Measurements from ENCODE around the gene CDADC1. TPM values are rescaled to one million over a fixed set of nuclear protein-coding genes. Genes with fewer than 3 reads are reported as not detected.

Gene CDADC1
- total and polyA plus RNA-seq, 2 donors (not counting 1 experiment from before 2014, with no cell fraction given) = 6.1 to 6.6 TPM

DNA sequence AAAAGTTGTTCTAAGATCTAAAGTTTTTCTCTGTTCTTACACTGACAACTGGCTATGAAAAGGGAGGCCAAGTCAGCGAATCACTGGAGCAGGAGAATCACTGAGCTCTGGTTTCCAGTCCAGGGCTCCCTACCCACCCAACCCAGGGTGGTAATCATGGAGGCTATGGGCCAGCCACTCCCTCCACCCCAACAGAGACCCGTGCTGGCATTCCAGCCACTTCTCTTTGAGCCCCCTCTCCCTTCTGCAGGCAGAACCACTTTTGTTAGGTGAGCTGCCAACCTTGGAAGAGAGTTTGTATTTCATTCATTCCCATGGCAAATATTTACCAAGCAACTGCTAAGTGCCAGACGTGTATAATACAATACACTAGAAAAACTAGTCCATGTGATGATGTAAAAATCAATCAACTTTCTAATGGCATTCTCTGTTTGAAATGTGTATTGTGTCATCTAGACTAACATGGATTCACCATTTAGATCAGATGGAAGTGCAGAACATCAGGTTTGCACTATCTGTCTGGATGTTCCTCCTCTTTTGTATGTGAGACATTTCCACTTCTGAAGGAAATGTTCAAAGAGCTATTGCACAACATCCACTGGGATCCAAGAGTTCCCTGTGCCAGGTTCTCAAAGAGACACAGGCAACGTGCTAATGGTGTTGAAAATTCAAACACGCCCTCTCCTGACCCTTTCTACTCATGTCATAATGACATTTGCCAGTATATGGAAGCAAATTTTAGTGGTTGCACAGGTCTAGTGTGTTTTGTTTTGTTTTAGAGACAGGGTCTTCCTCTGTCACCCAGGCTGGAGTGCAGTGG, 22.3 kb upstream of the CDADC1 start:
- H2AFZ ChIP-seq (ENCODE audit: low read length) = no peak overlapping the region
- H3K9ac ChIP-seq (ENCODE audit: insufficient read depth, low read length) = no peak overlapping the region
- no peak overlapping the region for H3K4me3 ChIP-seq (replicated peaks in 1 of 4; ENCODE audit: control extremely low read depth in 1 of 4, insufficient read depth in 1 of 4, low read depth in 3 of 4, low read length in 4 of 4)
- H3K27me3 ChIP-seq (ENCODE audit: control insufficient read depth, insufficient read depth, low read length) = peaks cover 34% of the 10 kb centered on the region
- no peaks in the 10 kb centered on the region for H3K36me3 ChIP-seq (ENCODE audit: control insufficient read depth, insufficient read depth, low read length)
- DNase-seq (ENCODE audit: low read depth in 2 of 2) = no peak
- no peaks in the 10 kb centered on the region for H3K79me2 ChIP-seq (ENCODE audit: control insufficient read depth, insufficient read depth, low read length)
- H3K4me1 ChIP-seq (ENCODE audit: control insufficient read depth, extremely low read depth, insufficient read depth, low read length) = no peaks in the 10 kb centered on the region
- H3K9me3 ChIP-seq (ENCODE audit: control insufficient read depth, insufficient read depth, low read depth, low read length) = no peaks in the 10 kb centered on the region
- no peak overlapping the region for H3K4me2 ChIP-seq (ENCODE audit: extremely low read depth, insufficient read depth, low read length)
- TF ChIP-seq, protein P1, sequence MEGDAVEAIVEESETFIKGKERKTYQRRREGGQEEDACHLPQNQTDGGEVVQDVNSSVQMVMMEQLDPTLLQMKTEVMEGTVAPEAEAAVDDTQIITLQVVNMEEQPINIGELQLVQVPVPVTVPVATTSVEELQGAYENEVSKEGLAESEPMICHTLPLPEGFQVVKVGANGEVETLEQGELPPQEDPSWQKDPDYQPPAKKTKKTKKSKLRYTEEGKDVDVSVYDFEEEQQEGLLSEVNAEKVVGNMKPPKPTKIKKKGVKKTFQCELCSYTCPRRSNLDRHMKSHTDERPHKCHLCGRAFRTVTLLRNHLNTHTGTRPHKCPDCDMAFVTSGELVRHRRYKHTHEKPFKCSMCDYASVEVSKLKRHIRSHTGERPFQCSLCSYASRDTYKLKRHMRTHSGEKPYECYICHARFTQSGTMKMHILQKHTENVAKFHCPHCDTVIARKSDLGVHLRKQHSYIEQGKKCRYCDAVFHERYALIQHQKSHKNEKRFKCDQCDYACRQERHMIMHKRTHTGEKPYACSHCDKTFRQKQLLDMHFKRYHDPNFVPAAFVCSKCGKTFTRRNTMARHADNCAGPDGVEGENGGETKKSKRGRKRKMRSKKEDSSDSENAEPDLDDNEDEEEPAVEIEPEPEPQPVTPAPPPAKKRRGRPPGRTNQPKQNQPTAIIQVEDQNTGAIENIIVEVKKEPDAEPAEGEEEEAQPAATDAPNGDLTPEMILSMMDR (conservative IDR thresholded peaks at IDR 0.05 in 1 of 2, IDR thresholded peaks at IDR 0.05 in 1 of 2; ENCODE audit: low read depth in 1 of 2, low read length in 2 of 2) = no peak
- TF ChIP-seq EZH2 (IDR thresholded peaks at IDR 0.05; ENCODE audit: low read length, missing control alignments) = no peak
- H3K27ac ChIP-seq (ENCODE audit: insufficient read depth, low read length) = no peak overlapping the region
- H4K20me1 ChIP-seq (ENCODE audit: control insufficient read depth, extremely low read depth, insufficient read depth, low read length) = no peaks in the 10 kb centered on the region

DNA sequence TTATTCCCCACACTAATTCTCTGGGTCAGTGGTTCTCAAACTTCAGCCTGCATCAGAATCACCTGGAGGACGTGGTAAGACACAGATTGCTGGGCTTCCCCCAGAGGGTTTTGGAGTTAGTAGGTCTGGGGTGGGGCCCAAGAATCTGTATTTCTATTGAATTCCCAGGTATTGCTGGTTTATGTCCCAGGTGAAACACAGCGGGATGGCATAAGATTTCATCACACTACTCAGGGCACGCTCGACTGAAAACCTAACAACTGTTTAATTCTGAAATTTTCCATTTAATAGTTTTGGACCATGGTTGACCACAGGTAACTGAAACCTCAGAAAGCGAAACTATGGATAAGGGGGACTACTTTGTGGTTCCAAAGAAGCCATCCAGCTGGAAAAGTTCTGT, 21.1 kb upstream of the CDADC1 start:
- H3K4me3 ChIP-seq (replicated peaks in 1 of 4; ENCODE audit: control extremely low read depth in 1 of 4, insufficient read depth in 1 of 4, low read depth in 3 of 4, low read length in 4 of 4) = no peak overlapping the region
- H3K4me1 ChIP-seq (ENCODE audit: control insufficient read depth, extremely low read depth, insufficient read depth, low read length) = no peaks in the 10 kb centered on the region
- no peak overlapping the region for H3K9ac ChIP-seq (ENCODE audit: insufficient read depth, low read length)
- no peaks in the 10 kb centered on the region for H4K20me1 ChIP-seq (ENCODE audit: control insufficient read depth, extremely low read depth, insufficient read depth, low read length)
- no peak for DNase-seq (ENCODE audit: low read depth in 2 of 2)
- H3K27ac ChIP-seq (ENCODE audit: insufficient read depth, low read length) = no peak overlapping the region
- peaks cover 22% of the 10 kb centered on the region for H3K27me3 ChIP-seq (ENCODE audit: control insufficient read depth, insufficient read depth, low read length)
- H3K36me3 ChIP-seq (ENCODE audit: control insufficient read depth, insufficient read depth, low read length) = no peaks in the 10 kb centered on the region
- no peak for TF ChIP-seq EZH2 (IDR thresholded peaks at IDR 0.05; ENCODE audit: low read length, missing control alignments)
- TF ChIP-seq, protein P1 (conservative IDR thresholded peaks at IDR 0.05 in 1 of 2, IDR thresholded peaks at IDR 0.05 in 1 of 2; ENCODE audit: low read depth in 1 of 2, low read length in 2 of 2) = no peak
- no peaks in the 10 kb centered on the region for H3K79me2 ChIP-seq (ENCODE audit: control insufficient read depth, insufficient read depth, low read length)
- no peaks in the 10 kb centered on the region for H3K9me3 ChIP-seq (ENCODE audit: control insufficient read depth, insufficient read depth, low read depth, low read length)
- H3K4me2 ChIP-seq (ENCODE audit: extremely low read depth, insufficient read depth, low read length) = no peak overlapping the region
- H2AFZ ChIP-seq (ENCODE audit: low read length) = no peak overlapping the region

DNA sequence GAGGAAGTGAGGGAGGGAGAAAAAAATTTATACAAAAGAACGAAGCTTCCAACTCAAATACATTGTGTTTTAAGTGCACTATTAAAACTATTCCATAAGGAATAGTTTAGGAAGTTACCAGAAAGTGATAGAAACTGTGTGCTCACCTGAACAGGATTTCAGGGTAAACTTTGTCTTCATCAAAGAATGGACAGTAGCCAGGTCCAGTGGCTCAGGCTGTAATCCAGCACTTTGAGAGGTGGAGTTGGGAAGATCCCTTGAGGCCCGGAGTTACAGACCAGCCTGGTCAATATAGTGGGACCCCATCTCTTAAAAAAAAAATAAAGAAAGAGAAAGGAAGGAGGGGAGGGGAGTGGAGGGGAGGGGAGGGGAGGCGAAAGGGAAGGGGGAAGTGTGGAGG, 13.0 kb upstream of the CDADC1 start:
- Histone ChIP-seq H3K27me3 (ENCODE audit: control insufficient read depth, insufficient read depth, low read length) (no peaks in the 10 kb centered on the region), H3K4me2 (ENCODE audit: extremely low read depth, insufficient read depth, low read length) (no peak overlapping the region), H3K79me2 (ENCODE audit: control insufficient read depth, insufficient read depth, low read length) (no peaks in the 10 kb centered on the region), H3K36me3 (ENCODE audit: control insufficient read depth, insufficient read depth, low read length) (no peaks in the 10 kb centered on the region), H4K20me1 (ENCODE audit: control insufficient read depth, extremely low read depth, insufficient read depth, low read length) (no peaks in the 10 kb centered on the region), H3K4me3 (replicated peaks in 1 of 4; ENCODE audit: control extremely low read depth in 1 of 4, insufficient read depth in 1 of 4, low read depth in 3 of 4, low read length in 4 of 4) (no peak overlapping the region), H3K4me1 (ENCODE audit: control insufficient read depth, extremely low read depth, insufficient read depth, low read length) (no peaks in the 10 kb centered on the region), H3K27ac (ENCODE audit: insufficient read depth, low read length) (no peak overlapping the region), H3K9ac (ENCODE audit: insufficient read depth, low read length) (no peak overlapping the region), H3K9me3 (ENCODE audit: control insufficient read depth, insufficient read depth, low read depth, low read length) (no peaks in the 10 kb centered on the region), H2AFZ (ENCODE audit: low read length) (no peak overlapping the region)
- no peak for DNase-seq (ENCODE audit: low read depth in 2 of 2)
- no peak for TF ChIP-seq EZH2 (IDR thresholded peaks at IDR 0.05; ENCODE audit: low read length, missing control alignments)
- TF ChIP-seq, protein P1 (conservative IDR thresholded peaks at IDR 0.05 in 1 of 2, IDR thresholded peaks at IDR 0.05 in 1 of 2; ENCODE audit: low read depth in 1 of 2, low read length in 2 of 2) = no peak
